ENCODE results near the gene KLK10. TPM values are rescaled to one million over a fixed set of nuclear protein-coding genes. Genes with fewer than 3 reads are reported as not detected.

Gene KLK10
- total and polyA plus RNA-seq, 9 donors: 0.06 to 0.57 (median 0.15) TPM; not detected in 2

DNA sequence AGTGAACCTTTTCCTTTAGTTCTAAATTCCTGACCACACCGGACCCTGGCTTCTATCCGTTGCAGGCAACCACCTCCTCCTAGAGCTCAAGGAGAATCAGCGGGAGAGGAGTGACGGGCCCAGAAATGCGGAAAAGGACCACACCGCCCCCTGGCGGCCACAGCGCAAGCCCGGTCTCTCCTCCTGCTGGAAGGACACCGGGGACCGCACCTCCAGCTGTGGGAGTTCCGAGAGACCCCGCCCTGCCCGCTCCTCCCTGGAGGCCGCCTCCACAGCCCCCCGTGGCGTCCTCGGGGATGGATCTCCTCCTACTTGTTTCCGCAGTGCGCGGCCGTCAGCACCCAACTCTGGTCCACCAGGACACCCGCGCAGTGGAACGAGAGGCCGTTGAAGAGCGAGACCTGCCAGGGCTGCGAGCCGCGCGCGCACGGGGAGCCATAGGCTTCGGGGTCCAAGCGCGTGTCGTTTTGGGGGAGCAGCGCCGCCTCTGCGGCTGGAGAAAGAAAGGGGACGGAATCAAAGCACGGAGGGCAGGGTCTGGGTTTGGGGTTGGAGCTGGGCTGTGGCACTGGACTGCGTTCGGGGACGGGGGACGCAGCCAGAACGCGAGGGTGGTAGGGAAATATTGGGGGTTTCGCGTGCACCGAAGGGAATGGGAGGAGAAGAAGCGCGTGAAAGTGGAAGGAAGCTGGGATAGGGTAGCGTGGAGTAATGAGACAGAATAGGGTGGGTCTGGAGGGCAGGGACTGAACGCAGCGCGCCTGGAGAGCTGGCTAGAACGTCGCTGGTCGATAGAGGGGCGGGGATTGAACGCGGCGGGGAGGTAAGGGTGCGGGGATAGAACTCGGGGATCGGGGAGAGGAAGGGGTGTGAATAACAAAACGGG, 2.5 kb downstream of the KLK10 start:
- H3K36me3 ChIP-seq (ENCODE audit: control insufficient read depth, insufficient read depth, low read length): no peaks in the 10 kb centered on the region
- H3K4me3 ChIP-seq (ENCODE audit: low read length): no peak overlapping the region
- H3K4me1 ChIP-seq (ENCODE audit: control insufficient read depth, insufficient read depth, low read length): peaks cover 6% of the 10 kb centered on the region
- under 1% methylated on average over 64 of the region's 68 CpGs for WGBS (ENCODE audit: insufficient coverage)
- peaks cover 62% of the 10 kb centered on the region for H3K27me3 ChIP-seq (ENCODE audit: control insufficient read depth, insufficient read depth, low read length)
- H3K27ac ChIP-seq (ENCODE audit: low read length): no peak overlapping the region
- DNase-seq: no peak
- no peaks in the 10 kb centered on the region for H3K9me3 ChIP-seq (replicated peaks; ENCODE audit: control insufficient read depth, low read depth, low read length)

DNA sequence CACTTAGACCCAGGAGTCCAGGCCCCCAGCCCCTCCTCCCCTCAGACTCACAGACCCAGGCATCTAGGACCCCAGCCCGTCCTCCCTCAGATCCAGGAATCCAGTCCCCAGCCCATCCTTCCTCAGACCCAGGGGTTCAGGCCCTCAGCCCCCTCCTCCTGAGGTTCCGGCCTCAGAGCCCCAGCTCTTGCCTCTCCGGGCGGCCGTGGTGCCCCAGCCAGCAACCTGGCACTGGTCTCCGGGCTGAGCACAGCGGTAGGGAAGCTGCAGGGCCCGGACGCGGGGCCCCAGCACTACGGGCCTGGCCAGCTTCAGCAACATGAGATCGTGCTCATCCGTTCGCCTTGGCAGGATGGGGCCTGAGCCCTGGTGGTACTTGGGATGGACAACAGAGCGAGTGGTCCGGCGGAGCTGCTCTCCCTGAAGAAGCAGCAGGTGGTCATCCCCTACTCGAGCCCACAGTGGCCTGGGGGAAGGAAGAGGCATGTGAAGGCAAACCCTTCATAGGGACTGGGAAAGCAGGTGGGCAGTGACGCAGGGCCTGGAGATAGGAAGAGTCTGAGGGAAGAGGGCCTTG, 3.7 kb downstream of the KLK10 start:
- Histone ChIP-seq H3K36me3 (ENCODE audit: control insufficient read depth, insufficient read depth, low read length) (no peaks in the 10 kb centered on the region), H3K4me3 (ENCODE audit: low read length) (no peak overlapping the region), H3K27ac (ENCODE audit: low read length) (no peak overlapping the region), H3K27me3 (ENCODE audit: control insufficient read depth, insufficient read depth, low read length) (peaks cover 58% of the 10 kb centered on the region), H3K9me3 (replicated peaks; ENCODE audit: control insufficient read depth, low read depth, low read length) (no peaks in the 10 kb centered on the region), H3K4me1 (ENCODE audit: control insufficient read depth, insufficient read depth, low read length) (peaks cover 6% of the 10 kb centered on the region)
- DNase-seq: no peak
- 86% methylated on average over 19 of the region's 19 CpGs for whole genome bisulfite sequencing (ENCODE audit: insufficient coverage)

DNA sequence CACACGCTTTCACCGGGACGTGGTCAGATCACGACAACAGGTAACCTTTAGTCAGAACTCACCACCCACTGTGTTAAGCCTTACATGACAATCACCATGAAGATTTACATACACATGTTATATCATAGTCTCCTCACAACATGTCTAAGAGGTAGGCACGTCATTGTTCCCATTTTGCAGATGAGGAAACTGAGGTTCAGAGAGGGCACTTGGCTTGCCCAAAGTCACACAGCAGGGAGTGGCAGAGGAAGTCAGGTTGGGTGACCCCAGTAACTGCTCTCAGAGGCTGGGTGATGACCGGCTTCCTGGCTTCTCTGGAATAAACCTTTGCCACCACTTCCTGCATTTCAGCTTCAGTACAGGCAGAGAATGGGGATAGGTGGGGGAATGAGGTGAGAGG, 5.3 kb downstream of the KLK10 start:
- Histone ChIP-seq H3K27ac (ENCODE audit: low read length) (no peak overlapping the region), H3K4me3 (ENCODE audit: low read length) (no peak overlapping the region), H3K27me3 (ENCODE audit: control insufficient read depth, insufficient read depth, low read length) (peaks cover 44% of the 10 kb centered on the region), H3K4me1 (ENCODE audit: control insufficient read depth, insufficient read depth, low read length) (peaks cover 6% of the 10 kb centered on the region), H3K36me3 (ENCODE audit: control insufficient read depth, insufficient read depth, low read length) (no peaks in the 10 kb centered on the region), H3K9me3 (replicated peaks; ENCODE audit: control insufficient read depth, low read depth, low read length) (no peaks in the 10 kb centered on the region)
- WGBS (ENCODE audit: insufficient coverage): 60% methylated on average over 1 of the region's 6 CpGs
- DNase-seq: no peak

DNA sequence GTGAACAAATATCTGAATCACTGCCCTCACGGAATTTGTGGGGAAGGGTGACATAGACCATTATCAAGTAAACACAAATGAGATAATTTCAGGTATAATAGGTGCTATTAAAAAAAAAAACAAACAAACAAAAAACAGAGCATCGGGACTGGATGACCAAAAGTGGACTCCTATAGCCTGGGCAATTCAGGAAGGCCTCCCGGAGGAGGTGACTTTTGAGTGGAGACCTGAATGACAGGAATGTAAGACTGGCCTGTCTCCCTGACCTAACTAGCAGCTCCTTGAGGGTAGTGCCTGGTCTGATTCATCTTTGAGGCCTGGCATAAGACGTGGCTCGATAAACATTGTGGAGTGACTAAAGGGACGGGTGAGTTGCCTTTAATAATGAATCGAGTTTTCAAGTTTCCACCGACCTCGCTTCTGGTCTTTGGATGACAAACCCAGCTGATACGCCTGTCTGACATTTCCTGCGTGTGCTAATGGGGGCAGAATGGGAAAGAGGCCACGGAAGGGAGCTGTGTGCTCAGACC, 6.8 kb downstream of the KLK10 start:
- WGBS (ENCODE audit: insufficient coverage): 76% methylated on average over 10 of the region's 12 CpGs
- no peak for DNase-seq
- H3K27me3 ChIP-seq (ENCODE audit: control insufficient read depth, insufficient read depth, low read length): peaks cover 32% of the 10 kb centered on the region
- H3K27ac ChIP-seq (ENCODE audit: low read length): no peak overlapping the region
- peaks cover 6% of the 10 kb centered on the region for H3K4me1 ChIP-seq (ENCODE audit: control insufficient read depth, insufficient read depth, low read length)
- H3K4me3 ChIP-seq (ENCODE audit: low read length): no peak overlapping the region
- no peaks in the 10 kb centered on the region for H3K9me3 ChIP-seq (replicated peaks; ENCODE audit: control insufficient read depth, low read depth, low read length)
- no peaks in the 10 kb centered on the region for H3K36me3 ChIP-seq (ENCODE audit: control insufficient read depth, insufficient read depth, low read length)

DNA sequence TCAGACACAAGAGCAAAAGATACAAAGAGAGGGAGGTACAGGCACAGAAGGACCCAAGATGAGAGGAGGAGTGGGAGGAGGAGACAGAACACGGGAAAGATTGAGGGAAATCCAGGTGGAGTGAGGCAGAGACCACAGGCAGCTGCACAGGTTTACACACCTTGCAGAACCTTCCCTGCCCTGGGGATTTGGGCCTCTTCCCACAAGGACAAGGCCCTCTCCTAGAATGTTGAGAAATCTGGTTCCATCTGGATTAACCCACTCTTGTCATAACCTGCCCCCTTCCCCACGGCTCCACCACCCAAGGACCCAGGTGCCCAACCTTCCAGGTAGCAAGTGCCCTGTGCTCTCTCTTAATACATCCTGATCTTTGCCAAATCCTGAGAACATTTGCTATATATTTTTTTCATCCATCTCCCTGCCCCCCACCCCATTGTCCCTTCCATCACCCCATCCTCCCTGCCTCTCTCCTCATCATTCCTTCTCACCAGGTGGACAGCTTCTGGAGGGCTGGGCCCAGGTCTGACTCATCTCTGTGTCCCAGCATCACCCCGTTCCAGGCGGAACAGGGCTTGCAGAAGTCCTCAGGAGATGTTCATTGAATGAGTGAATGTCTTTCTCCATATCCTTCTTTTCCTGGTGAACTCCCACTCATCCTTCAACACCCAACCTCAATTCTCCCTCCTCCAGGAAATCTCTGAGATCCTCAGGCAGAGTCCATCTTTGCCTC, 9.3 kb downstream of the KLK10 start:
- DNase-seq: no peak
- no peak overlapping the region for H3K4me3 ChIP-seq (ENCODE audit: low read length)
- no peak overlapping the region for H3K27ac ChIP-seq (ENCODE audit: low read length)
- H3K9me3 ChIP-seq (replicated peaks; ENCODE audit: control insufficient read depth, low read depth, low read length): no peaks in the 10 kb centered on the region
- 48% methylated on average over 2 of the region's 4 CpGs for WGBS (ENCODE audit: insufficient coverage)
- no peaks in the 10 kb centered on the region for H3K36me3 ChIP-seq (ENCODE audit: control insufficient read depth, insufficient read depth, low read length)
- no peaks in the 10 kb centered on the region for H3K4me1 ChIP-seq (ENCODE audit: control insufficient read depth, insufficient read depth, low read length)
- peaks cover 8% of the 10 kb centered on the region for H3K27me3 ChIP-seq (ENCODE audit: control insufficient read depth, insufficient read depth, low read length)

DNA sequence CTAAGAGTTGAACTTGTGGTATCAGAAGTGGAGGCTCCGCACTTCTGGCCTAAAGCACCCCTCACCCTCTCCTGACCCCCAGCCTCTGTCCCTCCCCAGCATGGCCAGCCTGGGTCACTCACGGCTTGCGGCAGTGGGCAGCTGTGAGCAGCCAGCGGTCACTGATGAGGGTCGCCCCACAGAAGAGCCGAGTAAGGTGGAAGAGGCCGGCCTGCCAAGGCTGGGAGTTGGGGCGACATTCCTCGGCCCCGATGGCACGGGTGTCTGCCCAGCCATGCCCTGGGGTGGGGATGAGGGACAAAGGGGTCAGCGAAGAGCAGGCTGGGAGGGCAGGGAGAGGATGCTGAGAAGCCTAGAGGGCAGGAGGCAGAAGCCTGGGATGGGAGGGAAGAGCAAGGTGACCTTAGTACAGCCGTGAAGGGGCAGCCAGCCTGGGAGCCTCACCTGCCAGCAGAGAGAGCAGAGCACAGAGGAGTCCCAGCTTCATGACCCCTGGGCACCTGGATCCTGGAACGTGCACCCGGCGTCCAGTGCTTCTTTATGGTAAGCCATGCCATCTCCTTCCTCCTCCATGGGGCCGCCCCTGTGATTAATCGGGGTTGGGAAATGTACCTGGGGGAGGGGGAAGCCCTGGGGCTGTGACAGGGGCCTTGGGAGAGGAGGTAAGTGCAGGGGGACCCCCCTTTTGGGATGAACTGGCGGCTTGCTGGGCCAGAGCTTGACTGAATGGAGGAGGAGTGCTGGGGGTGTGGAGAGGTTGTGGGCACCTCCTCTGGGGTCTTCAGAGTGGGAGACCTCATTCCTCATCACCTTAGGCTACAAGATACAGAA, 10.2 kb downstream of the KLK10 start:
- H3K27me3 ChIP-seq (ENCODE audit: control insufficient read depth, insufficient read depth, low read length): peaks cover 3% of the 10 kb centered on the region

DNA sequence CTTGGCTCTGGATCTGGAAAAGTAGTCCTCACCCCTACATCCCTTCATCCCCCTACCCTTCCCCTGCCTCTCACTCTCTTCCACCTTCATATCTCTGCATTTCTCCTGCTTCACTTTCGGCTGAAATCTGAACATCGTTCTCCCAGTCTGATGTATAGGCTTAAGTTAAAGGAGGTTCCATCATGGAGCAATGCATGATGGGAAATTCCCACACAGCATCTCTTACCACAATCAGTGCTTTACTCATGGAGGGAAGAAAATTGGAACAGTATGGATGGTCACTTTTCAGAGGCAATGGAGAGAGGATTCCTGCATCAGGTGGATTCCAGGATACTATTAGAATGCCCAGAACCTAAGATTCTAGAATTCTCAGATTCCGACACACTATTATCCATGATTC, 12.0 kb downstream of the KLK10 start:
- no peak for DNase-seq
- no CpG with 5 or more reads among the region's 3 CpGs for WGBS (ENCODE audit: insufficient coverage)
- no peak overlapping the region for H3K4me3 ChIP-seq (ENCODE audit: low read length)
- no peaks in the 10 kb centered on the region for H3K9me3 ChIP-seq (replicated peaks; ENCODE audit: control insufficient read depth, low read depth, low read length)
- H3K4me1 ChIP-seq (ENCODE audit: control insufficient read depth, insufficient read depth, low read length): no peaks in the 10 kb centered on the region
- H3K36me3 ChIP-seq (ENCODE audit: control insufficient read depth, insufficient read depth, low read length): no peaks in the 10 kb centered on the region
- H3K27ac ChIP-seq (ENCODE audit: low read length): no peak overlapping the region
- H3K27me3 ChIP-seq (ENCODE audit: control insufficient read depth, insufficient read depth, low read length): peaks cover 3% of the 10 kb centered on the region

More for the DNA sequence above, 10.2 kb downstream of the KLK10 start:
- WGBS (ENCODE audit: insufficient coverage): 81% methylated on average over 12 of the region's 19 CpGs
- no peaks in the 10 kb centered on the region for H3K4me1 ChIP-seq (ENCODE audit: control insufficient read depth, insufficient read depth, low read length)
- DNase-seq: no peak
- H3K9me3 ChIP-seq (replicated peaks; ENCODE audit: control insufficient read depth, low read depth, low read length): no peaks in the 10 kb centered on the region
- no peaks in the 10 kb centered on the region for H3K36me3 ChIP-seq (ENCODE audit: control insufficient read depth, insufficient read depth, low read length)
- H3K27ac ChIP-seq (ENCODE audit: low read length): no peak overlapping the region
- H3K4me3 ChIP-seq (ENCODE audit: low read length): no peak overlapping the region

DNA sequence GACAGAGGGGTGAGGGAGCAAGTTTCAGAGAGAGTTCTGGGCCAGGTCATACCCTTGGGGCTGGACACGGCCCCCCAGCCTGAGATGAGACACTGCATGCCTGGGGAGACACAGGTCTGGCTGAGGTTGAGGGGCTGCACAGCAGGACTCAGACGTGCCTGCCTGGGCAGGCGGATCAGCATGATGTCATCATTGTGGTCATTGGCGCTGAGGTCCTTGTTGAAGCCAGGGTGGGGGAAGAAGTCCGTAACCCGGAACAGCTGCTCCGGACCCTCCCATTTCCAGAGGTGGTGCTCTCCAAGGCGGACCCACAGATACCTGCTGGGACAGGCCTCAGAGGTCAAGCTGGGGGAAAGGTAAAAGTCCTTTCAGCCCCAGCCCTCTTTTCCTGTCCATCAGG, 13.1 kb downstream of the KLK10 start:
- no peak for DNase-seq
- 53% methylated on average over 7 of the region's 8 CpGs for WGBS (ENCODE audit: insufficient coverage)
- Histone ChIP-seq H3K27me3 (ENCODE audit: control insufficient read depth, insufficient read depth, low read length) (peaks cover 14% of the 10 kb centered on the region), H3K4me1 (ENCODE audit: control insufficient read depth, insufficient read depth, low read length) (no peaks in the 10 kb centered on the region), H3K9me3 (replicated peaks; ENCODE audit: control insufficient read depth, low read depth, low read length) (no peaks in the 10 kb centered on the region), H3K4me3 (ENCODE audit: low read length) (no peak overlapping the region), H3K27ac (ENCODE audit: low read length) (no peak overlapping the region), H3K36me3 (ENCODE audit: control insufficient read depth, insufficient read depth, low read length) (no peaks in the 10 kb centered on the region)

DNA sequence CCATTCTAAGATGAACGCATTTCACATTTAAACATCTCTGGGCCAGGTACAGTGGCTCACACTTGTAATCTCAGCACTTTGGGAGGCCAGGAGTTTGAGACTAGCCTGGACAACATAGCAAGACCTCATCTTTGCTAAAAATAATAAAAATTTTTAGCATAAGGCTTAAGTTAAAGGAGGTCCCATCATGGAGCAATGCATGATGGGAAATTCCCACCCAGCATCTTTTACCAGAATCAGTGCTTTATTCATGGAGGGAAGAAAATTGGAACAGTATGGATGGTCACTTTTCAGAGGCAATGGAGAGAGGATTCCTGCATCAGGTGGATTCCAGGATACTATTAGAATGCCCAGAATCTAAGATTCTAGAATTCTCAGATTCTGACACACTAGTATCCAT, 14.3 kb downstream of the KLK10 start:
- H3K27ac ChIP-seq (ENCODE audit: low read length): no peak overlapping the region

More for the DNA sequence above, 14.3 kb downstream of the KLK10 start:
- DNase-seq: no peak
- no peaks in the 10 kb centered on the region for H3K36me3 ChIP-seq (ENCODE audit: control insufficient read depth, insufficient read depth, low read length)
- WGBS (ENCODE audit: insufficient coverage): 70% methylated on average over 1 of the region's 1 CpG
- no peak overlapping the region for H3K4me3 ChIP-seq (ENCODE audit: low read length)
- H3K9me3 ChIP-seq (replicated peaks; ENCODE audit: control insufficient read depth, low read depth, low read length): no peaks in the 10 kb centered on the region
- H3K27me3 ChIP-seq (ENCODE audit: control insufficient read depth, insufficient read depth, low read length): peaks cover 23% of the 10 kb centered on the region
- H3K4me1 ChIP-seq (ENCODE audit: control insufficient read depth, insufficient read depth, low read length): no peaks in the 10 kb centered on the region

All from muscle of leg (tissue), 11 donors.